ENCODE results near the gene DMD.
"Not testable (repeated sequence)": the region's sequence is repeated elsewhere in the genome, so short reads cannot be mapped to it uniquely, and the experiment has no call there.

DMD gene

GRCh38 chrX:31377821-31378220, 1833.5 kb downstream of the DMD start:
- DNase-seq: not testable (repeated sequence)

- peak; percentile 24 for DNase-seq
Measured at GRCh38 chrX:31376408-31377022, 1834.8 kb downstream of the DMD start.

GRCh38 chrX:31374786-31375185, 1836.6 kb downstream of the DMD start:
- DNase-seq: no peak

- no peak for DNase-seq
Measured at GRCh38 chrX:31371956-31372355, 1839.4 kb downstream of the DMD start.

DNA sequence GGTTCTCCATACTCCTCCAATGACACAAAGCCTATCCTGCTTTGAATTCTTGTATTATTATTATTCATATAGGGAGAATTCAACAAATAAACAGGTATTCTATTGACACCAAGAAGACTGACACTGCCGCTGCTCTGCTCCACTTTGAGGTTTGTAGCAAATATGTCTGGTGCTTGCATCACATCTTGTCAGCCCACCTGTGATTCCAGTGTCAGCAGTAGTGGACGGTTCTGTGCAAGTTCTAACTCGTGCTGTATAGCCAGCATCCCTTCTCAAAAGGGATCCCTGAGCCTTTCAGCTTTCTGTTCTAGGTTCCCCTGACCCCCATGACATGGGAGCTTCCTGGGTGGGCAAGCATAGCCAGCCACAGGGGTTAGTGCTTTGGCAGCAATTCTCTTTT, 1843.5 kb downstream of the DMD start:
- no peak for DNase-seq

GRCh38 chrX:31366041-31366440, 1845.3 kb downstream of the DMD start:
- no peak for DNase-seq

- DNase-seq: no peak
Measured at GRCh38 chrX:31356275-31357212, 1854.8 kb downstream of the DMD start.

DNA sequence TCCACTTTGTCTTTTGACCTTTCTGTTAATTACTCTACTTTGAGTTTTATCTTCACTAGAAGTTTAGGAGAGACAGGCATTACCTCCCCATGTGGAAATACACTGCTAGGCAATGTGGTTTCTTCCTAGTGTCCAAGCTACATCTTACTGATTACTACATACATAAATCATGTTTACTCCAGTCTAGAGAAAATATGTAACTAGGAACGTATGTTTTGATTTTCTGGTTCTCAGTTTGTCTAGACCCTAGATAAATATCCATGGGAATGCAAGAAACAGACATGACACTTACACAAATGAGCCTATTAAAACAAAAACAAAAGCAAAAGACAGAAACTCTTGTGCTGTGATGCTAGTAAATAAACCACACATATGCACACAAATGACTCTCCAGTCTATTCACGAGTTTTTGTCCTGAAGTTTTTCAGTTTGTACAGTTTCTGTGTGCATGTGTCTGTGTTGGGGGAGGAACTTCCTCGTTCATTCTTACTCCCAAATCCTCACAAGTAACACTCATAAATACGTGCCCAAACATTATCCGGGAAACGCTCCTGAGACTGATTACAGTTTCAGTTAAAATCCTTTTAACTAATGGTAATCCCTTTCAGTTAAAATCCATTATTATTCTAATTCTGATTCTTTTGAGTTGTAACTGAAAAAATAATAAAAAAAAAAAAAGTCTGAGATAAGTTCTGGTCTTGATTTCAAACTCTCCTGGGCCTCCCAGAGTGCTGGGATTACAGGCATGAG, 1856.0 kb downstream of the DMD start:
- no peak for DNase-seq

- DNase-seq: no peak
Measured at GRCh38 chrX:31353095-31353494, 1858.3 kb downstream of the DMD start.

GRCh38 chrX:31350808-31351074, 1860.6 kb downstream of the DMD start:
- DNase-seq: no peak

DNA sequence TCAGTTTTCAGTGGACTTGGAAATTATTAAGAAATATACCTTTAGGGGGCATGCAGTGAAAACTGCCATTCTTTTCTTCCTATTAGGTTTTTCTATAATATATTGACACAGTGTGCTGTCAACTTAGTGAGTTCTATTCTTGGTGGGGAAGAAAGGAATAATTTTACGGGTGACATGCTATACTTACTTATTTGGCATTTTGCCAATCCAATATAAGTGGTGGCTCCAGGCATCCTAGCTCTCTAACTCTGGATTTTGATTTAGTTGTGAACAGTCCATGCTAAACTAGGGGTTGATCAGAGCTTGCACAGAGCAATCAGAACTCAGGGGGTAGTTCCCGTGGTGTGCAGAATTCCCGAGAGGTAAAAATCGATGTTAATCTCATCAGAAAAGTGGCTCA, 1861.8 kb downstream of the DMD start:
- DNase-seq: no peak

- DNase-seq: no peak
Measured at GRCh38 chrX:31340587-31340986, 1870.8 kb downstream of the DMD start.

GRCh38 chrX:31338991-31339350, 1872.4 kb downstream of the DMD start:
- no peak for DNase-seq

DNA sequence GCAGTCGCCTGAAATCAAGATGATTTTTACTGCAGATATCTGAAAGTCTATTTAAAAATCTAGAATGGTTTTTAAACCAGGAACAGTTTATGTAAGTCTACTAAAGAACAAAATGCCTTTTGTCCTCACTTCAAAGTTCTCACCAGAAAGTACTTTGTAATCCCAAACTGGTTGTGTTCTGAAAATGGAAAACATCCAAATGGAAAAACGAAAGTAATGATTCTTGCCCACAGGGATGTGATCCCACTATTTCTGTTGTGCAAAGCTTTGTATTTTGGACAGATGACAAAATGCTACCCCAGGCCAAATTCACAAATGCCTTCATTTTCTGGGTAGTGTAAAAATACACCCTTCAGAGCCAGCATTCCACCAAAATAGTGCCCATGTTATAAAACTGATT, 1874.0 kb downstream of the DMD start:
- DNase-seq: no peak

GRCh38 chrX:31336419-31336818, 1874.9 kb downstream of the DMD start:
- DNase-seq: no peak

DNA sequence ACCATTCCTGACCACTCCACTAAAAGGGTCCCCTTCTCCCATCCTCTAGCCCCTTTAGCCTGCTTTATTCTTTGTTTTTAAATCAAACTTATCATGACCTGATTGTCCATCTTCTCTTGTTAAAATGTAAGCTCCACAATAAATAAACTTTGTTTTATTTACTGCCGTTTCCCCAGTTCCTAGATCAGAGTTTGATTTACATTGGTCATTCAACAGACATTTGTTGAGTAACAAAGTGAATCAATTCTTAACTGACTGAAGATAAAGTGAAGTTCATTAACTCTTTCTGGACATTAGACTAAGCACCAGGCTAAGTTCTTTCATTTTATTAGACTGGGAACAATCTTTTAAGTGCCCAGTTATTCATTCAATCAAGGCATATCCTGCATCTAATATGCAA, 1876.4 kb downstream of the DMD start:
- DNase-seq: no peak

- no peak for DNase-seq
Measured at GRCh38 chrX:31333165-31333831, 1878.1 kb downstream of the DMD start.

DNA sequence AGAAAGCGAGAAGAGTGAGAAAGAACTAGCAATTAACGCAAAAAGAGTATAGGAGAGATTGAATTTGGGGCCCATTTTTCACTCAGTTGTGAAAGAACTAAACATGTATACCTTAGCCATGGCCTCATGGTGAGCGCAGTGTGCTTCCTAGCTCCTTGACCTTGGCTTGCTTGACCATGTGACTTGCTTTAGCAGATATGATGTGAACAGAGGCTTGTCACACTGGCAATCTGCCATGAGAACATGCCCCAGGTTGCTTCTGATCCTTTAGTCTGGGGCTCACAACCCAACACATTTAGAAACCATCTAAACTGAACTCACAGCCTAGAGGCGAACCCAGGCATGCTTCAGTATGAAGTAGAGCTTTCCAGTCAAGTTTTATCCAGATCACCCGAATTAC, 1879.4 kb downstream of the DMD start:
- no peak for DNase-seq

DNA sequence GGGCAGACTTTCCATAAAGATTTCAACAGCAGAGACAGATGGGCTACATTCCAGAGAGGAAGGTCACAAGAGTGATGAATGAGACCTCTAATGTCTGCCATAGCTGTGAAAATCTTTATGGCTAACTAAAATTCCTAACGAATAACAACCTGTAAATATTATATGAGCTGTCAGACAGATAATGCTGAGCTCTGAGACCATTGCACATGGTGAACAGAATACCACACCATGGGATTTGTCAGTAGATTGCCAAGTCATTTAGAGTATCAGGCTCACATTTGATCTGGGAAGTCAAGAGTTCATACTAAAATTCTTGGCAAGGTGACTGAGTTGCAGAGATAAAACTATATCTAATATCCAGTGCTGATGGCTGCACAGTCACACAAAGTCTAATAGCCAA, 1880.3 kb downstream of the DMD start:
- DNase-seq: no peak

DNA sequence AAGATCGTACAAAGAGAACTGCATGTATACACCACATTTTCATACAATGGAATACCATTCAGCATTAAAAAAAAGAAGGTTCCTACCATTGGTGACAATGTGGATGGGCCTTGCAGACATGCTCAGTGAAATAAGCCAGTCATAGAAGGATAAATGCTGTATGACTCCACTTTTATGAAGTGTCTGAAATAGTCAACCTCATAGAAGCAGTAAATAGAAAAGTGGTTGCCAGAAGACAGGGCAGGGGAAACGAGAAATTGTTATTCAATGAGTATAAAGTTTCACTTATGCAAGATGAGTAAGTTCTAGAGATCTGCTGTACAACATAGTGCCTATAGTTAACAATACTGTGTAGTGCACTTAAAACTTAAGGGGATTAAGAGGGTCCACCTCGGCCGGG, 1882.1 kb downstream of the DMD start:
- DNase-seq: no peak

DNA sequence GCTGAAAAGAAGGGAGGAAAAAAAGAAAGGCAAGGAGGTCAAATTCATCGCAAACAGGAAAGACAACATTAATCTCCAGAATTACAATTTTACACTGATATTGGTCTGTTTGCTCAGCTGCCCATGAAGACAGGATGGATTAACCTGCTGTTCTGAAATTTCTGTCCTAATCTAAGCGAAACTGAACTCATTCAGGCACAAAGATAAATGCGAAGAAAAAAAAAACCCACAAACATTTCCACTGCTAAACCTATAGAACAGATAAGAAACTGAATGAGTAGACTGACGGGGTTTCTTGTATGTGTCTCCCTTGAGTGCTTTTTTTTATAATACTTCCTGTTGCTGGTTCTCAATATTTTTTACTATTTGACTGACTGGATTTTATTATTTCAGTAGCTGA, 1887.7 kb downstream of the DMD start:
- DNase-seq: no peak

GRCh38 chrX:31320740-31321139, 1890.6 kb downstream of the DMD start:
- no peak for DNase-seq

- DNase-seq: no peak
Measured at GRCh38 chrX:31319586-31319985, 1891.8 kb downstream of the DMD start.

DNA sequence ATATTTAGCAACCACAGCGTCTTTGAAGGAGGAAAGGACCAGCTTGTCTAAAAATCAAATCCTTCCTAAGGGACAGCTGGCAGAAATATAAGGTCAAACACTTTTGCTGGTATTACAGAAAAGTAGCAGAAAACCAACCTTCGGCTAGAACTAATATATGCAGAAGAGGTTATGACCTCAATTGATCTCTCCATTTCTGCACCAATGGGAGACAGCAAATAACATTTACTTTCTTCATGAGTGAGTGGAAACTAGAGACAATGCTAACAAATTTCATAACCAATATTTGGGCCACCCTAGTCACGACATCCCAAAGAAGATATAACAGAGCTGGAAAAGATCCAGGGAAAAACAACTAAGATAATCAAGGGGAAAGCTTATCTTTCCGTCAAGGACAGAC, 1892.5 kb downstream of the DMD start:
- no peak for DNase-seq
